COLO829 (cell line): ENCODE data around the gene GSE1.
A peak's percentile ranks its signal among the peaks of the same experiment; 100 is the strongest.

Experiments used
- DNase-seq: peaks from one replicate; pipeline ENCODE4 v3.0.0; 2012; ENCODE audit warnings: low spot score

Gene GSE1

DNA sequence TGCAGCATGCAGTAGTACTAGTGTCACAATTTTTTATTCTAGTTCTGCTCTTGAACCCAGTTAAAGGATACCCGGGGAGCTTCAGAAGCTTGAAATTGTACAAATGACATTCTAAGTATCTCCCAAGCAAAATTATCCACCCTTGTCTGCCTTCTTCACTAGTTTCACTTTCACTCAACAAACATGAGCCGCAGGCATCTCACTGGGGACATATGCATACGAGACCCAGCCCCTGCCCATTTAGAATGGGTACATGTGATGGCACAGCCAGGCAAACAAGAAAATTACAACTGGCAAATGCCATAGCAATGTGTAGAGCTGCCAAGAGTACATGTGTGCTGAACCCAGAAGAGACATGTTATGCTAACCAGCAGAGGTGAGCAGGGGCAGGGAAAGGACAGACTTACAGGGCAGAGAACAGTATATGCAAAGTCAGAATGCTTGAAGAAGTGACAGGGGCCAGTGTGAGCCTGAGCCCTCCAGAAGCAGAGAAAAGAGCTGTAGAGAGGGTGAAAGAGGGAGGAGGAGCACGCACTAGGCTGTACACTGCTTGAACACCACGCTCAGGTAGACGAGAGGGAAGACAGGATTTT, 67.3 kb downstream of the GSE1 start:
- DNase-seq, result no peak

DNA sequence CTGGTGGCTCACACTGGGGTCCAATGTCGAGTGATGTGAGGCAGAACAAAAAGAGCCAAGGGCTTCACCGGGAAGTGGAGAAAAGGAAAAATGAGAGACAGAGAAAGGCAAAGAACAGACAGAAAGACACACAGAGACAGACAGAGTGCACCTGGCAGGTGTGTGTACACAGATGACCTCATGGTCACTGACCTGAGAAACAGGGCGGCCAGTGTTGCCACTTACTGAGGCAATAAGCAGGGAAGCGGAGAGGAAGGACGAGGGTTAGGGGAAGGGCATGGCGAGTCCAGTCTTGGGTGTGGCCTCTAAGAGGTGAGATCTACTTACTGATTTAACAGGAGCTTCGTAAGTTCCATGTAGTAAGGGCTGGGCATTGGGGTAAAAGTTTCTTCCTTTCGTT, 68.1 kb downstream of the GSE1 start:
- no peak for DNase-seq

DNA sequence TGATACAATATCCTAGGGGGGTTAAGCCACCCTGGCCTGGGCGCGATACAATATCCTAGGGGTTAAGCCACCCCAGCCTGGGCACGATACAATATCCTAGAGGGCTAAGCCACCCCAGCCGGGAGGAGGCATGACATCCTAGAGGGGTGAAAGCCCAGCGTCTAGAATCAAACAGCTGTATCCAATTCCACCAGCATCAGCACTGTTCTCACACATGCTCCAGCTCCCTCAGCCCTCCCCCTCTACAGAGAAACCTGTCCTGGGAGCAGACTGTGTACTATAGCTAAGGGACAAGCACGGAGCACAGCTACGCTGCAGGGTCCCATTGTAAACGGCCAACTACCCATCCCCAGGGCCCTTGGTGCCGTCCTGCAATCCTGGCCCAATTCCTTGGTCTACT, 69.4 kb downstream of the GSE1 start:
- no peak for DNase-seq

DNA sequence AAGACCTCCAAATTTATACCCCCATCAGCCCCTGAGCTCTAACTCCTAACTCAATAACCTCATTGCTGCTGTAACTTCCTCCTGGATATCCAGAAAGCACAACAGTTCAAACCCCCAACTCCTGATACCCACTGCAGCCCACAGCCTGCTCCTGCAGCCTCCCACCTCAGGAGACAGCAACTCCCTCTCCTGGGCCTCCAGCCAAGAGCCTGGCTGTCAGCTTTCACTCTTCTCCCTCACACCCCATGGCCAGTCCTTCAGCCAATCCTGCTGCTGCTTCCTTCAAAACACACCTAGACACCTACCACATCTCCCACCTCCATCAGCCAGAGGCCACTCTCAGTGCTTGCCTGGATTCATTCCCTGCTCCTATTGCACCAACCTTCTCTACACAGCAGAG, 70.2 kb downstream of the GSE1 start:
- no peak for DNase-seq

DNA sequence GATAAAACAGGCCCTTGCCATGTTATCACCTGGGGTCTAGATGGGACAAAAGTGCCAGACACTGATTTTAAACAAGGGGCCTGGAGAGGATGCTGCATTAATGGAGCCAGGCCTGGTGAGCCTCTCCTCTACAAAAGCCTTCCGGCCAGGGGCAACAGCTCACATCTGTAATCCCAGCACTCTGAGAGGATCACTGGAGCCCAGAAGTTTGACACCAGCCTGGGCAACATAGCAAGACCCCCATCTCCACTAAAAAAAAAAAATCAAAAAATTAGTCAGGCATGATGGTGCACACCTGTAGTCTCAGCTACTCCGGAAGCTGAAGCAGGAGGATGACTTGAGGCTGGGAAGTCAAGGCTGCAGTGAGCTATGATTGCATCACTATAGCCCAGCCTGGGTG, 72.1 kb downstream of the GSE1 start:
- no peak for DNase-seq

DNA sequence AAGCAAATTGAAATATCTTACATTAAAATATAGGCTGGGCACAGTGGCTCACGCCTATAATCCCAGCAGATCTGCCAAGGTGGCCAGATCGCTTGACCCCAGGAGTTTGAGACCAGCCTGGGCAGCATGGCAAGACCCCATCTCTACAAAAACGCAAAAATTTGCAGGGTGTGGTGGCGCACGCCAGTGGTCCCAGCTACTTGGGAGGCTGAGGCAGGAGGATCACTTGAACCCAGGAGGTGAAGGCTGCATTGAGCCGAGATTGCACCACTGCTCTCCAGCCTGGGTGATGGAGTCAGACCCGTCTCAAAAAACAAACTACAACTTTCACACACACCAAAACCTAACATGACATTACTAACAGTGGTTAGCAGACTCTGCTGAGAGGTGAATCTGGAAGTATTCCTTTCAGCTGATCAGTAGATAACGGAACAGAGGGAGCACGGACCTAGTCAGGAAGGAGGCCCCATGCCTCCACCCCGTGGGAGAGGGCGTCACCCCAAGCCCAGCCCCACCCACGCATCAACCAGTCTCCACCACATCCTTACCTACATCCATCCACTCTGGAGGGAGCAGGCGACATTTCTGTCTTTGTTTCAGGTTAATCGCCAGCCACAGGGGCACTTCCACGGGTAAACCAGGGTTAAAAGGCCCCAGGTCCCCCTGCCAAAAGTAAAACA, 73.9 kb downstream of the GSE1 start:
- DNase-seq, result no peak

DNA sequence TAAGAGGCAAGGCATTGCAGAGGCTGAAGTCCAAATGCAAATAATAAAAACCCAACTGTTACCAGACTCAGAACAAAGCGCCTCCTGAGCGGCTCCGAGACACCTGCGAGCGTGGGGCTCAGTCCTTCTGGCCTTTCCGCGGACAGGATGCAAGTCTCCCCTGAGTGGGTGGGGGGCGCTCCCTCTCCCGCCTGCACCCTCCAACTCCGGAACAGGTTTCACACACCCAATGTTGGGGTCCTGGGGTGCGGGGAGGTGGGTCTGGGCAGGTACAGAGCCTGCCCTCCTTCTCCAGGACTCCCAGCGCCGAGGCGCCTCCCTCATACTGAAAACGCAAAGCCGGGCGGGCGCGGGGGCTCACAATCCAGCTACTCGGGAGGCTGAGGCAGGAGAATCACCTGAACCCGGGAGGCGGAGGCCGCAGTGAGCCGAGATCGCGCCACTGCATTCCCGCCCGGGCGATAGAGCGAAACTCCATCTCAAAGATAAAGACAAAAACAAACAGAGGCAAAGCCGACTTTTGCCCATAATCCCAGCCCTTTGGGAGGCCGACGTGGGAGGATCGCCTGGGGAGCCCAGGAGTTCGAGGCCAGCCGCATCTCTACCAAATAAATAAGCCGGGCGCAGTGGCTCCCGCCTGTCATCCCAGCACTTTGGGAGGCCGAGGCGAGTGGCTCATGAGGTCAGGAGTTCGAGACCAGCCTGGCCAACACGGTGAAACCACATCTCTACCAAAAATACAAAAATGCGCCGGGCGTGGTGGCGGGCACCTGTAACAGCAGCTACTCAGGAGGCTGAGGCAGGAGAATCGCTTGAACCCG, 74.7 kb downstream of the GSE1 start:
- no peak for DNase-seq

DNA sequence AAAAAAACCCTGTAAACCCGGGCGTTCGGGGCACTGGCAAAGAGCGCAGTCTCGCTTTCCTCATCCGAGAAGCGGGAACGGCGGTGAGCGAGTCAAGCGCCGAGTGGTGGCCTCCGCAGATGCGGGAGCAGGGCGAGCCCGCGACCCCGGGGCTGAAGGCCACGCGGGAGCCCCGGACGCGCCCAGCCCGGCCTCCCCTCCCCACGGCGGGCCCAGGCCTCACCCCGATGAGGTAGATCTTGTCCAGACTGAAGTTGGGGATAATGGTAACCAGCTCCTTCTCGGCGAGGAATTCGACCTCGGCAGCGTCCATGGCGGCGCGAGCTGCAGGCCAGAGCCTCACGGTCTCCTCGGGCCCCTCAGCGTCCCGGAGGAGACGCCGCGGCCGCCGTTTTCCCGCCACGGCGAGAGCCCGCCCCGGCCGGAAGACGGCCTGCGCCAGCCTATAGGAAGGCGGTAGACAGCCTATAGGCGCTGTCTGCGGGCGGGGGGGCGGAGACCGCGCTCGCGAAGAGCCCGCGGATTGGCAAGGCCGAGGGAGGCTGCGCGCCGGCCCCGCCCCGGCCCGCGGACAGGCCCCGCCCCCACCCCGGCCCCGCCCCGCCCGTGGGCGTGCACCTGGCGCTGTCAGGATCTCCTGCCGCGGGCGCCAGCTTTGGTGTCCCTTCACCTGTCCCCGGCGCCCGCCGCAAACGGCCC, 75.6 kb downstream of the GSE1 start, which contains the start of gene GINS2:
Gene GINS2, minus strand, starts transcription at position 369 of the 699 bp plus-strand sequence. Its CDS starts 56 bp downstream, at position 313.
- DNase-seq, result peak; percentile 93

DNA sequence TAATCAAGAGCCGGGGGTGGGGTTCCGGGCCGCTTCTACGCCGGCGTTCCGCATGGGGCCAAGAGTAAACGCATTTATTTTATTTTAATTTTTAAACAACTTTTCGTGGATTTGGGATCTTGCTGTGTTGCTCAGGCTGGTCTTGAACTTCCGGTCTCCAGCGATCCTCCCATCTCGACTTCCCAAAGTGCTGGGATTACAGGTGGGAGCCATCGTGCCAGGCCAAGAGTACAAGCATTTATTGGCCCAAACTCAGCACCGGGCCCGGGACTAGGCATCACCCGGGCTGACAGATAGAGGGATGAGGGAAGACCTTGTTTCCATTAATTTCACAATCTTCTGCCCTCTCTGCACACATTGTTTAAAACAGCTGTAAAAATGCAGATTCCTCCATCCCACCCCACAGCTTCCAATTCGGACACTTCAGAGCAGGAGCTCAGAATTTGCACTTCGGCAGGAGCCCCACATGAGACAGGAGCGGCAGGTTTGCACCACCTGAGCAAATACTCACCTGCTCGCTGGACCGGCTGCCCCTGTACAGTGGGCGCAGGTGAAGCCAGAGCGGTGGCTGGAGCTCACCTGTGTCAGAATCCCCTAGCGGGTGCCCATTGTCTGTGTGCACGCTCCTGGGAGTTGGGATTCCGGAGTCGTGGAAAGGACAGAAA, 76.3 kb downstream of the GSE1 start:
- no peak for DNase-seq

DNA sequence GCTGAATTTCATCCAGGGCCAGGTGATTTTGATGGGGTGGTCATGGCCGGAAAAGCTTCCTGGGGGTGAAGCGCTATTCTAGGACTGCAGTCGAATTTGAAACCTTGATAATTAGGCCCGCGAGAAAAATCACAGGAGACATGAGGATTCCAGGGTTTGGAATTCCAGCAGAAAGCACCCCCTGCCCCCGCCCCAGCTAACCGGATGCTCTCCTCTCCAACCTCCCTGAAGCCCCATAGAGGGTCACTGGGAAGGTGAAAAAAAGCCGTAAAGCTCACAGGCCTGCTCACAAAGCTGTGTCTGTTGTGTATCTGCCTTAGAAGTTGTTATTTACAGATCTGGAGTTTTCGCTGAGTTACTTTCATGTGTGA, 76.8 kb downstream of the GSE1 start:
- DNase-seq, result no peak

DNA sequence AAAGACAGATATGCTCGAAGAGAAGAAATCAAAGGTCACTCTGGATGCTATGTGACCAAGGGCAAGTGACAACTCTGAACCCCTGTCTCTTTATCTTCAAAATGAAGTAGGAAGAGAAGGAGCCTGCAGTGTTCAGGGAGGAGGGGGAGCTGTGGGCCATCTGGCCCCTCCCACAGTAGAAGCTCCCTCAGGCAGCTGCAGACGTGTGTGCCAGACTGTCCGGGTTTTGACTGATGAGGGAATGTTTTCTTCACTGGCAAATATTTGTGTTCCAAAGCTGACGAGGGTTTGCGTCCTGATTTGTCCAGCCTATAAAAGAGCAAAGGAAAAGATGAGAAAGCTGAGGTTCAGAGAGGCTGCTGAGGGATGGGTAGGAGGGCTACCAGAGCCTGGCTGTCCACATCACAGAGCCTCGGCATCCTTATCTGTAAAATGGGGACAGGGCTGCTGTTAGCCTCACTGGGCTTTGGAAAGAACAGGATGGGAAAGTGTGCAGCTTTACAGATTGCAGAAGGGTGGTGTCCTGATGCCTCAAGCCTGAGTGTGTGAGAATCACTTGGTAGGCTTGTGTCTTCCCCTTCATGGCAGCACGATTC, 77.4 kb downstream of the GSE1 start:
- DNase-seq, result no peak

DNA sequence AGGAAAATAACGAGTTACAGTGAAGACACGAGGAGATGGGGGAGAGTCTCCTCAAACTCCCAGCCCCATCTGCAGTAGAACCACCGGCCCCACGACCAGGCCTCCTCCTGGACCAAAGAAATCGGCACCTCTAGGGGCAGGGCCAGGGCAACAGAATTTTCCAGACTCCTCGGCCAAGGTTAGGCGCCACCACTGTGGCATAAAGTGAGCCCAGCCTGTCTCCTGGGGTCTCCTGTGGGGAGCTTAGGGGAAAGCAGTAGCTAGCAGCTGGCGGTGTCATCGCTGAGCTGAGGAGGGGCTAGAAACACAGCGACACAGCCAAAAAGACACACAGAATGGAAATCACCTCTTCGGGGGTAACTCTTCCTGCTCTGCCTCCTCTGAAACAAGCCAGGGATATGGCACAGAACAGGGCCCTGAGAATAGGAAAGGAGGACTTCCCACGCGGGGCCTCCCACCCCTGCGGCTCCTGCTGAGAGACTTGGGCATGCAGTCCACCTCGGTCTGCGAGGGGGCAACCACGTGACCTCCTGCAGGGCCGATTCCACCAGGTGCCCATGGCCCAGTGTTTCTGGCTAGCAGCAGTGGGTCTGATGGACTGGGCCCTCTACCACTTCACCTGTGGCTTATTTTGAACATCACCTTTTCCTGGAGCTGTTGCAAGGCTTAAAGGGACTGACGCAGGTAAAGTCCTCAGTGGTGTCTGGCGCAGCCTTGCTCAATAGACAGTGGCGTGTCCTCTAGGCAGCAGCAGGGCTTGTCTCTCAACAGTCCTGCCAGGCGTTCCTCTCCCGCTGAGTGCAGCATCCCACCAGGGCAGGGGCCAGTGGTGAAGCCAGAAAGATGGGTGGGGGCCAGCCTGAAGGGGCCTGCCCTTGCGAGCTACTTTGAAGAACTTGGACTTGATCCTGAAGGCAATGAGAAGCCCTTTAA, 82.3 kb downstream of the GSE1 start:
- no peak for DNase-seq

DNA sequence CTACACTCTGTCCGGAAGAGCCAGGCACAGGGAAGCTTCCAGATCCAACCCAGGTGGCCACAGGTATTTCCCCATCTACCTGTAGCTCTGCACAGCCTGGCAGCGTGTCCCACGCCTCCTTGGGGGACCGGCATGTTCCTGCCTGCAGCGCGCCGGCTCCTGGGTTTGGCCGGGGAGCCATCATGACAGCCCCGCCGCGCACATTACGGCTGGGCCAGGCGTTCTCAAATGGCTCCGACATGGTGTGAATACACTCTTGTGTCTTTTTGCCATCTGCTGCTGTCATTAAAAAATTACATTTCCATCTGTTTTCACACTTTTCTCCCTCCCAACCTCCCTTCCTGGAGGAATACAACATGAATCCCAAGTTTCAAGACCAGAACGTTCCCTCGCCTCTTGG, 83.7 kb downstream of the GSE1 start:
- DNase-seq, result no peak

DNA sequence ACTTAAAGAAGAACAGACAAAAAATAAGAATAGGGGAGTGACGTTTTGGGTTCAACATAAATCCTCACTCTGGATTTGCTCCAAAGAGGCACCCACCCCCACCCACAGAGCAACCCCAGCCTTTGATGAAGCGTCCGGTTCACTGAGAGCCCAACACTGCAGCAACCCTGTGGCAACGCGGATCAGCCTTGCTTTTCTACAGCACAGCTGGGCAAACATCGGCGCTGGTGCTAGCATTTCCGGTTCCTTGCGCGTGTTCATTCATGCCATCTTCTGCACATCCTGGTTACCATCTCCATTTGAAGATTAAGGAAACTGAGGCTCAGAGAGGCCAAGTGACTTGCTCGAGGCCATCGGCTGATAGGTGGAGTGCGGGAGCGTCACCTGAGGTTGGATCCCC, 84.3 kb downstream of the GSE1 start:
- no peak for DNase-seq

DNA sequence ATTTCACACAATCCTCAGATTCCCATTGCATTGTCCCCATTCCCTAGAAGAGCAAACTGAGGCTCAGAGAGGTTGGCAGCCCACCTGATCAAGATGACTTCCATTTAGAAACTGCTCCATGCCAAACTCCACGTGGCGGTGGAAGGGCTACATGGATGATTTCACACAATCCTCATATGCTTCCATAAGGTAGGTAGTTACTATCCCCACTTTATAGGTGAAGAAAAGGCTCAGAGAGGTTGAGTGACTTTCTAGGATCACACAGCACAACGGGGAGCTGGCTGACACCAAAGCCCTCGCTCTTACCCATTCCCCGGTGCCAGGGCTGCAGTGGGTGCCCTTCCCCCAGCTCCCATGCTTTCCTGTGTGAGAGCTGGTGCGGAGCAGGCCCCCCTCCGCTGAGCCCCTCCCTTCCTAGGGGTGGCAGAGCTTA, 85.4 kb downstream of the GSE1 start:
- DNase-seq, result no peak

DNA sequence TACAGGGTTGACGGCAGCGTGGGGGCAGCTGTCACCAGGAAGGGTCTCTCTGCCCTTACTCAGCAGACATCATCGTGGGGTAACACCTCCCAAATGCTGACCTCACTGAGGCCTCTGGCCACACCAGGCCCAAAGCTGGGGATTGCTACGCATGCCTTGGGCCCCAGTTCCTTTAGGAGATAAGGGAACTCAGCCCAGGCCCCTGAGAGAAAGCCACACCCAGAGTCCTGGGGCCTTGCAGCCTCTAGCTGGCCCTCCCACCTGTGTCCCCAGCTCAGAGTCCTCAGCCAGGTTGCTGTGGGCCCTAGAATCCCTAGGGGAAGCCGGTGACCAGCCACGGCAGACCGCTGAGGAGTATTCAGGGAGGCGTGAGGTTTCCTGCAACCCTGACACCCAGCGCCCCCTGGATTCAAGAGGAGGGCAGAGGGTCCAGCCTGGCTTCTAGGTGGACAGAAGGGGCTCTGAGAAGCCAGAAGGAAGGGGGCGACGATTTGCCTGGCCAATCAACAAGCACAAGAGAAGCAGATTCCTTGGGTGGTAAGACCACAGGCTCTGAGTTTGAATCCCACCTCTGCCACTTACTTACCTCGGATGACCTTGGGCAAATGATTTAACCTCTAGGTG, 85.9 kb downstream of the GSE1 start:
- DNase-seq, result no peak

DNA sequence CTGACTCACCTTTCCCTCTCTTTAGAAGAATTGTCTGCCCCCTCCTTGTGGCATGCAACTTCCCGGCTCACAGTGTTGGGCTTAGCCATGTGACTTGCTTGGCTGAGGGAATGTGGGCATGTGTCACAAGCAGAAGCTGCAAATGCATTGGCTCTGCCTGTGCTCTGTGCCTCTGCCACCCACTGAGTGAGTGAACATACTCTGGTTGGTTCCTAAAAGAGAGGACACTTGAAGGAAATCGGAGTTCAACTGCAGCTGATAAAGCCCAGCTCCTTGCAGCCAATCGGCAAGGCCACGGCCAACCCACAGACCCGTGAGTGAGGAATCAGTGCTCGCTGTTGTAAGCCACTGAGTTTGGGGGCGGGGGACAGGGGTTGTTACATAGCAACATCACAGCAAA, 86.5 kb downstream of the GSE1 start:
- no peak for DNase-seq

DNA sequence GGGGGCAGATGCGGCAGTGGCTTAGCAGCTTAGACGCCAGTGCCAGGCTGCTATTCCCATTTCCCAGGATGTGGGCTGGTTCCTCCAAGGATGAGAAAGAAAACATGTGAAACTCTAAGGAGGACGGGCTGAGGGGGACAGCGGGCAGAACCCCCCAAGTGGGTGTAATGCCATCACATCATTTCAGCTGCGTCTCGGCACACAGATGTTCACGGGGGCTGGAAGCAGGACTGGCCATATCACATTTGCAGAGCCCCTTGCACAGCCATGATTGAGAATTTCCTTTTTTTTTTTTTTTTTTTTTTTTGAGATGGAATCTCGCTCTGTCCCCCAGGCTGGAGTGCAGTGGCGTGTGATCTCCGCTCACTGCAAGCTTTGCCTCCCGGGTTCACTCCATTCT, 90.9 kb downstream of the GSE1 start:
- DNase-seq, result no peak

DNA sequence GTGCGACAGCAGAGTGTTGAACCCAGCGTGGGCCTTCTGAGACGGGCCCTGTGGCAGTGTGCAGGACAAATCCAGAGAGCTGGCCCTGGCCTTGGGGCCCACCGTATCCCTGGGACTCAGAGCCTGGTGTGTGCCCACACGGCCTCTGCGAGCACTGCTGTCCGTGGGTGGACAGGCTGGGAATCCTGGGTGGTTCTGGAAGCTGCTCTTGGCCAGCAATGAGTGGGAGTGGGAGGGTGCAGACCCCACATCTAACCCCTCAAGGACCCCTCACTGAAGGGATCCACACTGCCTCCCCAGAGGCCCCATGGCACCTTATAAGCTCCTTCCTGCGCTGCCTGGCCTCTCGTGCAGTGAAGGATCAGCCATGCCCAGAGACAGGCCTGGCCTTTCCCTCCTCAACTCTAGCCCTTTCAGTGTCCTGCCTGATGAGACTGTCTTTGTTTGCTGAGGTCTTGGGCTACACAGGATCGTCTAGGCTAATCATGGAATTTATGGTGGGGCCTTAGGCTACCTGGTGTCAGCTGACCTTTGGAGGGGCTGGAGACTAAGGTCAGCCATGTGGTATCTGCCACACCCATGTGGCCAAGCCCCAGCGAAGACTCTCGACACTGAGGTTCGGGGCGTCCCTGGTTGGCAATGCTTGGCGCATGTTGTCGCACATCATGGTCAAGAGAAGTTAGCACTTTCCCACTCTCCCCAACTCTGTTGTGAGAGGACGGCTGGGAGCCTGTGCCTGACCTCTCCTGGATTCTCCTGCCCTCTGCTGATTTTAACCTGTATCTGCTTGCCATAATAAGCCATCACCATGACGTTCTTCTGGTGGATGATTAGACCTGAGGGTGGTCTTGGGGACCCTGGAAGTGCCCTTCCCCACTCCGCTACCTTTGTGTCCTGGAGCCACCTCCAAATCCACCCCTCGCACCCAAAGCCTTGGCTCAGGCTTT, 92.1 kb downstream of the GSE1 start:
- no peak for DNase-seq
